Hepatocyte (in vitro differentiated cells): ENCODE data around the gene DCDC1. TPM values are rescaled to one million over a fixed set of nuclear protein-coding genes. Genes with fewer than 3 reads are reported as not detected.

Experiments
- DNase-seq: peaks from one replicate; pipeline ENCODE4 v3.0.0-alpha.2; 2016; ENCODE audit warnings: low spot score
- H2AFZ ChIP-seq: fragments of 200-600 bp; sonication (generic); 2 replicates; pipeline ENCODE4 v1.6.0; 2016; ENCODE audit warnings: antibody characterized with exemption, mild to moderate bottlenecking
- H3K27ac ChIP-seq: fragments of 200-600 bp; sonication (generic); 2 replicates; pipeline ENCODE4 v1.5.1; 2016; ENCODE audit warnings: mild to moderate bottlenecking
- H3K27me3 ChIP-seq: fragments of 200-600 bp; sonication (generic); 2 replicates; pipeline ENCODE4 v1.6.1; 2016
- H3K36me3 ChIP-seq: fragments of 200-600 bp; sonication (generic); replicated peaks from 2 replicates; pipeline ENCODE4 v1.5.1; 2016; ENCODE audit warnings: low read depth; ENCODE audit not compliant: insufficient read depth
- H3K4me1 ChIP-seq: fragments of 200-600 bp; sonication (generic); 2 replicates; pipeline ENCODE4 v1.5.1; 2016; ENCODE audit warnings: mild to moderate bottlenecking, moderate library complexity; ENCODE audit not compliant: insufficient read depth
- H3K4me2 ChIP-seq: fragments of 200-600 bp; sonication (generic); 2 replicates; pipeline ENCODE4 v1.6.0; 2016
- H3K4me3 ChIP-seq: fragments of 200-600 bp; sonication (generic); 2 replicates; pipeline ENCODE4 v1.5.1; 2016; ENCODE audit warnings: mild to moderate bottlenecking
- H3K79me2 ChIP-seq: fragments of 200-600 bp; sonication (generic); 2 replicates; pipeline ENCODE4 v1.6.0; 2017; ENCODE audit warnings: mild to moderate bottlenecking
- H3K9me2 ChIP-seq: fragments of 200-600 bp; sonication (generic); replicated peaks from 2 replicates; pipeline ENCODE4 v1.6.0; 2017; ENCODE audit warnings: mild to moderate bottlenecking; ENCODE audit not compliant: insufficient read depth
- H3K9me3 ChIP-seq: fragments of 200-600 bp; sonication (generic); 2 replicates; pipeline ENCODE4 v1.5.1; 2016; ENCODE audit warnings: low read depth, mild to moderate bottlenecking
- H4K20me1 ChIP-seq: fragments of 200-600 bp; sonication (generic); 2 replicates; pipeline ENCODE4 v1.6.0; 2016; ENCODE audit warnings: mild to moderate bottlenecking; ENCODE audit not compliant: insufficient read depth, poor library complexity, severe bottlenecking
- CTCF ChIP-seq: fragments of 200-600 bp; sonication (generic); IDR thresholded peaks from 2 replicates; pipeline ENCODE4 v1.5.1; 2016; ENCODE audit warnings: antibody characterized with exemption, mild to moderate bottlenecking; ENCODE audit not compliant: poor library complexity
- EZH2 ChIP-seq: fragments of 200-600 bp; sonication (generic); IDR thresholded peaks from 2 replicates; pipeline ENCODE4 v1.6.1; 2016; ENCODE audit warnings: antibody characterized with exemption, mild to moderate bottlenecking, borderline replicate concordance
- EZH2phosphoT487 ChIP-seq: fragments of 200-600 bp; sonication (generic); IDR thresholded peaks from one replicate; pipeline ENCODE4 v1.6.1; 2018; ENCODE audit warnings: antibody characterized with exemption, mild to moderate bottlenecking, low read depth, moderate library complexity; ENCODE audit not compliant: unreplicated experiment, severe bottlenecking
- WGBS: methylation state at CpG from one replicate; pipeline ENCODE4 v1.1.6; 2016; ENCODE audit warnings: low lambda C conversion rate; ENCODE audit errors: missing lambda C conversion rate; 5-methylcytosine and 5-hydroxymethylcytosine counted together
- polyA plus RNA-seq: library from polyadenylated mRNA; unstranded; fragments of >200 nt; fragmentation: Nextera tagmentation; extraction: Ambion mirVana; gene quantifications from 2 replicates; pipeline ENCODE4 v1.2.1, GENCODE V29; 2016
- total RNA-seq: library from RNA; depleted of rRNA; stranded (reverse); fragments of >200 nt; gene quantifications from 2 replicates; pipeline ENCODE4 v1.2.3, GENCODE V29; 2014

The DCDC1 gene
- total and polyA plus RNA-seq, 2 experiments from 2014 or later = 0.63 to 1.9 TPM

DNA sequence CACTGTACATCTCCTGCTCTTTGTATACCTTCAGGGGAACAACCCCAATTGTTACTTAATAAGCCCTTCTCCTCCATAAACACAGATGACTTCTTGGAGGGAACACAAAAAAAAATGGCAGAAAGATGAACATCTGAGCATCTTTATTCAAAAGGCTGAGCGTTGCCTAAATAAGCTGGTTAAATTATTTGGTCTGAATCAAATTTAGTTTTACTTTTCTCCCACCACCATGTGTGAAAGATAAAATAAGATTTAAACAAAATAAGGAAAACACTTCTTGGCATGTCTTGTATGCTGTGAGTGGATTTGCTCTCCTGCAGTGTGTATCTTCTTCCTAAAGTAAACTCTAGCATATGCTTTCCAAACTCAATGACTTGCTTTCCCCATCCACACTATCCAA, 137.9 kb downstream of the DCDC1 start:
- H3K27me3 ChIP-seq = no peaks in the 10 kb centered on the region

DNA sequence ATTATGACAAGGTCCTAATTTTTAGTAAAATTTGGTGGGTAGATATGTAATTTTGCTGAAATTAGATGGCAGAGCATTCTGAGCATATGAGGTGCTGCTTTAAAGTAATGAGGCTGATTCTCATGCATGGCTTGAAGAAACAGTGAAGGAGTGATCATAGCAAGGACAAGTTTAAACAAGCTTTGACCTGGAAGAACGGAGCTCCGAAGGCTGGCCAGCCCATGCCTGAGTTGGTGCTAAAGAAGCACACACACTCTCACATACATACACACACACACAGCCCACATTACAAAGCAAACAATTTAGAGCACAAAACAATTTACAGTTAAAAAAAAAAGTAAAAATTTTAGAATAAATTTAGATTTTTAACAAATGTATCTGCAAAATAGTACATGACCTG, 150.7 kb downstream of the DCDC1 start:
- Histone ChIP-seq H2AFZ (no peak overlapping the region), H3K79me2 (no peaks in the 10 kb centered on the region), H3K4me2 (no peak overlapping the region), H3K27me3 (no peaks in the 10 kb centered on the region), H3K4me1 (no peaks in the 10 kb centered on the region), H3K9me3 (no peaks in the 10 kb centered on the region), H4K20me1 (no peaks in the 10 kb centered on the region), H3K4me3 (no peak overlapping the region), H3K9me2 (no peaks in the 10 kb centered on the region), H3K36me3 (no peaks in the 10 kb centered on the region), H3K27ac (no peak overlapping the region)
- TF ChIP-seq EZH2 (no peak), CTCF (no peak), EZH2phosphoT487 (no peak)
- 70% methylated on average over 2 of the region's 2 CpGs for WGBS
- DNase-seq = no peak

More for the DNA sequence above, 137.9 kb downstream of the DCDC1 start:
- H3K4me3 ChIP-seq = no peak overlapping the region
- no peaks in the 10 kb centered on the region for H3K4me1 ChIP-seq
- H3K79me2 ChIP-seq = no peaks in the 10 kb centered on the region
- no peaks in the 10 kb centered on the region for H4K20me1 ChIP-seq
- no peaks in the 10 kb centered on the region for H3K36me3 ChIP-seq
- no peaks in the 10 kb centered on the region for H3K9me2 ChIP-seq
- H3K9me3 ChIP-seq = no peaks in the 10 kb centered on the region
- H3K4me2 ChIP-seq = no peak overlapping the region
- no peak for TF ChIP-seq EZH2phosphoT487
- H2AFZ ChIP-seq = no peak overlapping the region
- no peak for DNase-seq
- WGBS = 87% methylated on average over 1 of the region's 1 CpG
- no peak overlapping the region for H3K27ac ChIP-seq

- Histone ChIP-seq H3K4me2 (no peak overlapping the region), H3K27ac (no peak overlapping the region), H3K9me3 (no peaks in the 10 kb centered on the region), H3K27me3 (no peaks in the 10 kb centered on the region), H3K4me3 (no peak overlapping the region), H4K20me1 (no peaks in the 10 kb centered on the region), H2AFZ (no peak overlapping the region), H3K79me2 (no peaks in the 10 kb centered on the region), H3K36me3 (no peaks in the 10 kb centered on the region), H3K9me2 (no peaks in the 10 kb centered on the region), H3K4me1 (no peaks in the 10 kb centered on the region)
- no peak for DNase-seq
- no peak for TF ChIP-seq CTCF
- no peak for TF ChIP-seq EZH2phosphoT487
- TF ChIP-seq EZH2 = no peak
- 50% methylated on average over 1 of the region's 1 CpG for WGBS
Measured at GRCh38 chr11:31214372-31214771, 155.2 kb downstream of the DCDC1 start.

- 76% methylated on average over 2 of the region's 2 CpGs for WGBS
- no peaks in the 10 kb centered on the region for H3K36me3 ChIP-seq
- H3K79me2 ChIP-seq = no peaks in the 10 kb centered on the region
- H3K4me1 ChIP-seq = no peaks in the 10 kb centered on the region
- H3K9me3 ChIP-seq = no peaks in the 10 kb centered on the region
- H4K20me1 ChIP-seq = no peaks in the 10 kb centered on the region
- TF ChIP-seq CTCF (no peak), EZH2phosphoT487 (no peak), EZH2 (no peak)
- no peak overlapping the region for H3K27ac ChIP-seq
- no peak overlapping the region for H3K4me2 ChIP-seq
- DNase-seq = no peak
- no peaks in the 10 kb centered on the region for H3K27me3 ChIP-seq
- no peak overlapping the region for H3K4me3 ChIP-seq
- H2AFZ ChIP-seq = no peak overlapping the region
- no peaks in the 10 kb centered on the region for H3K9me2 ChIP-seq
Measured at GRCh38 chr11:31199378-31199777, 170.2 kb downstream of the DCDC1 start.
